HepG2 (cell line): ENCODE results near the gene RPA1. TPM values are rescaled to one million over a fixed set of nuclear protein-coding genes. Genes with fewer than 3 reads are reported as not detected.
A peak's percentile ranks its signal among the peaks of the same experiment; 100 is the strongest.

Experiments
- ATAC-seq: fragments of 200-7000 bp; cut with Tn5 transposase; 3 replicates; pipeline ENCODE4 v1.9.1; 2020; ENCODE audit warnings: mild to moderate bottlenecking, moderate library complexity
- BruUV-seq: library from RNA; stranded (reverse); fragments of 400-500 nt; replicated peaks from 2 replicates; lab custom pipeline; 2021; lab: Mats Ljungman, UMichigan
- CTCF ChIA-PET: fragments of 300-600 bp; formaldehyde crosslinking; extraction: SDS; loops from one replicate; lab custom pipeline; 2021; ENCODE audit warnings: low total read pairs, inconsistent platforms, low intra/inter-chr PET ratio; lab: Yijun Ruan, JAX
- POLR2A ChIA-PET: fragments of 350-600 bp; sonication (Branson Sonifier 250); formaldehyde crosslinking; loops from one replicate; lab custom pipeline; 2020; ENCODE audit warnings: antibody characterized with exemption, inconsistent platforms; lab: Yijun Ruan, JAX
- DNase-seq: peaks from one replicate; pipeline ENCODE4 v3.0.0-alpha.2; 2015; ENCODE audit warnings: low spot score
- FAIRE-seq: peaks from 3 replicates; lab custom pipeline; 2011; peaks lifted over from hg19 to GRCh38; lab: Jason Lieb, UNC
- H2AFZ ChIP-seq: one replicate; pipeline ENCODE4 v1.6.1; 2011; ENCODE audit warnings: low read length, inconsistent platforms
- H3K27ac ChIP-seq: fragments of 300-600 bp; 3 replicates; pipeline ENCODE4 v1.8.0; 2011; ENCODE audit warnings: mixed run types, mild to moderate bottlenecking, mixed read lengths, low read length, inconsistent platforms; ENCODE audit not compliant: insufficient read depth; ENCODE audit errors: extremely low read length
- H3K27me3 ChIP-seq, 2 experiments: fragments of 200-600 bp in 1 of 2; 2 replicates in 1 of 2; 3 replicates in 1 of 2; pipeline versions ENCODE4 v1.6.0 to v1.8.0; 2011; ENCODE audit warnings: low read length in 2 of 2, mild to moderate bottlenecking in 2 of 2, moderate library complexity in 2 of 2, inconsistent platforms in 1 of 2; ENCODE audit not compliant: insufficient read depth in 2 of 2, control insufficient read depth in 1 of 2
- H3K36me3 ChIP-seq, 2 experiments: fragments of 200-600 bp in 1 of 2; replicated peaks in 1 of 2; 2 replicates in 1 of 2; 3 replicates in 1 of 2; pipeline versions ENCODE4 v1.5.1 to v1.8.0; 2011; ENCODE audit warnings: low read length in 2 of 2, inconsistent platforms in 1 of 2; ENCODE audit not compliant: insufficient read depth in 2 of 2, control insufficient read depth in 1 of 2
- H3K4me1 ChIP-seq: 2 replicates; pipeline ENCODE4 v1.5.1; 2012; ENCODE audit warnings: low read length, inconsistent platforms; ENCODE audit not compliant: insufficient read depth
- H3K4me2 ChIP-seq: 2 replicates; pipeline ENCODE4 v1.6.0; 2011; ENCODE audit warnings: low read depth, low read length, inconsistent platforms
- H3K4me3 ChIP-seq, 3 experiments: fragments of 200-600 bp in 1 of 3; sonication (generic), shearing (Covaris generic) in 1 of 3; replicated peaks in 1 of 3; 2 replicates each; pipeline ENCODE4 v1.5.1; 2011 to 2016; ENCODE audit warnings: low read length in 3 of 3, inconsistent platforms in 2 of 3, low read depth in 2 of 3, mild to moderate bottlenecking in 2 of 3, control low read depth in 1 of 3, mixed read lengths in 1 of 3; ENCODE audit not compliant: insufficient read depth in 1 of 3
- H3K79me2 ChIP-seq: one replicate; pipeline ENCODE4 v1.6.1; 2011; ENCODE audit warnings: low read length, inconsistent platforms; ENCODE audit not compliant: insufficient read depth
- H3K9ac ChIP-seq: 2 replicates; pipeline ENCODE4 v1.6.0; 2011; ENCODE audit warnings: mild to moderate bottlenecking, low read depth, low read length, inconsistent platforms; ENCODE audit not compliant: insufficient read depth
- H3K9me3 ChIP-seq: 2 replicates; pipeline ENCODE4 v1.5.1; 2012; ENCODE audit warnings: mild to moderate bottlenecking, low read length
- H4K20me1 ChIP-seq: 2 replicates; pipeline ENCODE4 v1.6.0; 2011; ENCODE audit warnings: inconsistent platforms, mild to moderate bottlenecking, low read length, moderate library complexity; ENCODE audit not compliant: insufficient read depth
- FOXC1 ChIP-seq: sonication (generic); formaldehyde crosslinking; IDR thresholded peaks from 2 replicates; pipeline ENCODE4 v1.8.0; 2022; ENCODE audit warnings: mild to moderate bottlenecking, missing genetic modification reagents, borderline replicate concordance
- IKZF4 ChIP-seq: sonication (generic); formaldehyde crosslinking; IDR thresholded peaks from 2 replicates; pipeline ENCODE4 v1.5.1; 2020; ENCODE audit warnings: borderline replicate concordance, mild to moderate bottlenecking, low read depth, missing genetic modification reagents; ENCODE audit errors: not compliant biosample characterization
- KDM6A ChIP-seq: IDR thresholded peaks from 2 replicates; pipeline ENCODE4 v1.6.1; 2016; ENCODE audit warnings: low read depth
- KMT2A ChIP-seq: sonication (generic); formaldehyde crosslinking; IDR thresholded peaks from 2 replicates; pipeline ENCODE4 v1.4.0; 2020; ENCODE audit warnings: missing genetic modification reagents
- U2AF1 ChIP-seq: fragments of 200-400 bp; formaldehyde crosslinking; optimal IDR thresholded peaks from 2 replicates; pipeline ENCODE3; 2017; ENCODE audit warnings: mild to moderate bottlenecking, low read depth, low read length
- ZC3H4 ChIP-seq: sonication (generic); formaldehyde crosslinking; IDR thresholded peaks from 2 replicates; pipeline ENCODE4 v1.4.0; 2020; ENCODE audit warnings: missing genetic modification reagents, borderline replicate concordance
- ZKSCAN5 ChIP-seq: sonication (generic); formaldehyde crosslinking; IDR thresholded peaks from 2 replicates; pipeline ENCODE4 v1.5.1; 2020; ENCODE audit warnings: mild to moderate bottlenecking, missing genetic modification reagents
- ZNF326 ChIP-seq: sonication (generic); formaldehyde crosslinking; IDR thresholded peaks from 2 replicates; pipeline ENCODE4 v1.4.0; 2020; ENCODE audit warnings: missing genetic modification reagents, borderline replicate concordance
- ZNF496 ChIP-seq: sonication (generic); formaldehyde crosslinking; IDR thresholded peaks from 2 replicates; pipeline ENCODE4 v1.8.1; 2023; ENCODE audit warnings: mild to moderate bottlenecking, moderate library complexity, missing genetic modification reagents; ENCODE audit not compliant: insufficient replicate concordance
- ZNF512B ChIP-seq: sonication (generic); formaldehyde crosslinking; IDR thresholded peaks from 2 replicates; pipeline ENCODE4 v1.5.1; 2020; ENCODE audit warnings: missing genetic modification reagents, mild to moderate bottlenecking, borderline replicate concordance
- ZNF577 ChIP-seq: sonication (generic); formaldehyde crosslinking; IDR thresholded peaks from 2 replicates; pipeline ENCODE4 v1.4.0; 2020; ENCODE audit warnings: mild to moderate bottlenecking, low read depth, missing genetic modification reagents, borderline replicate concordance
- ZUFSP ChIP-seq: sonication (generic); formaldehyde crosslinking; IDR thresholded peaks from 2 replicates; pipeline ENCODE4 v1.9.0; 2021; ENCODE audit warnings: missing genetic modification reagents, mild to moderate bottlenecking, borderline replicate concordance
- WGBS: methylation state at CpG from one replicate; pipeline ENCODE4 v1.1.6; 2017; ENCODE audit warnings: low lambda C conversion rate; 5-methylcytosine and 5-hydroxymethylcytosine counted together
- in situ Hi-C: cut with HindIII; loops from 2 replicates; pipeline ENCODE4 v1.10.0; 2017; ENCODE audit warnings: low pct_unique_long_range_greater_than_20kb; ENCODE audit not compliant: extremely low pct_ligation_motif_present
- intact Hi-C: fragments of 100-400 bp; cut with micrococcal nuclease; formaldehyde crosslinking; loops from one replicate; pipeline ENCODE4 v1.10.0; 2022; ENCODE audit not compliant: unreplicated experiment
- polyA plus RNA-seq, 8 experiments: library from polyadenylated mRNA; depleted of rRNA in 3 of 8; stranded (reverse) in 7 of 8; unstranded in 1 of 8; fragments of >200 nt; fragmentation: Illumina TruSeq in 4 of 8; extraction: Trizol in 4 of 8; gene quantifications; 2 replicates each; pipeline versions ENCODE4 v1.2.1 to v1.2.3, GENCODE V29; 2011 to 2016; ENCODE audit warnings: low read depth in 4 of 8, missing spikeins in 1 of 8, mixed read lengths in 1 of 8; ENCODE audit not compliant: insufficient read depth in 1 of 8
- total RNA-seq, 5 experiments: library from RNA; depleted of rRNA; stranded (reverse); fragments of >200 nt; fragmentation: Illumina TruSeq; extraction: Trizol; gene quantifications; 2 replicates each; pipeline ENCODE4 v1.2.3, GENCODE V29; 2016; ENCODE audit warnings: low read depth in 1 of 5
- TF ChIP-seq, protein P1 (sequence below): sonication (generic); formaldehyde crosslinking; IDR thresholded peaks from 2 replicates; pipeline ENCODE4 v1.5.0; 2020; ENCODE audit warnings: missing genetic modification reagents

Gene RPA1
- total and polyA plus RNA-seq, 2 of the 13 experiments (the other 11 are each of a cell fraction or from before 2014, with no cell fraction given) = 13.9 to 37.6 TPM

DNA sequence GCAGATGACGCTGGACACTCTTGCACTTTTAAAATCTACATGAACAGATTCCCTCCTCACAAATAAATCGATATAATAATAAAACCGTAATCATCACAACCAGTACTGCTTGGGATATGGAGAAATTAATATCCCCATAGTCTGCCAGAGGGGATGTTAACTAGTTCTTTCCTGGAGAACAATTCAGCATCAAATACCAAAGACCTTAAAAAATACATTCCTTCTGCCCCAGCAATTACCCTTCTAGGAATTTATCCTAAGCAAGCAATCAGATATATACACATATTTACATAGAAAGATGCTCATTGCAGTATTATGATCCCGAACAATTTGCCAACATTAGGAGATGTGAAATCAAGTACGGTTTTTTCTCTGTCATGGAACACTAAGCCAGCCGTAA lies 21.9 kb upstream of the RPA1 start:
- no peak for TF ChIP-seq IKZF4 (CRISPR knock-in tag)
- TF ChIP-seq ZNF326 = no peak
- TF ChIP-seq ZKSCAN5 (CRISPR knock-in tag) = no peak
- no peak for TF ChIP-seq ZNF577 (CRISPR knock-in tag)
- TF ChIP-seq, all 625 proteins: peak for 0

DNA sequence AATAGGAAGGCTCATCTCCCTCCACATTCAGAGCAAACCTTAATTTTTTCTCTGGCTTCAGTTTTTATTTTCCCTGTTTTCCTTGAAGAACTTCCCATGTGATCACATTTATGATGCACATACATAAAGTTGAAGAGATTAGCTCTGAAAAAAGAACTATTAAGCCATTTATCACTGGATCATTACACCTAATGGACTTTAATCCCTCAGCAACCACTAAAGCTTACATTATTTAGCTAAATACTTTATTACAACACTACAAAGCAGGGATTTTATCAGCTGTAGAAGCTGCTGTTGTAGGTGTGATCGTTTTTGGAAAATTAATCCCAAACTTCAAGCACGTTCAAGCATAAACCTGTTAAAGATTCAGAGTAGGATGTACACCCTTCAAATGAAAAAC lies 21.2 kb upstream of the RPA1 start:
- Histone ChIP-seq H3K4me2 (no peak overlapping the region), H3K9me3 (no peaks in the 10 kb centered on the region), H3K79me2 (peaks cover 3% of the 10 kb centered on the region), H3K27me3 (no peaks in the 10 kb centered on the region), H3K27ac (peak overlapping the region; percentile 18), H3K9ac (no peak overlapping the region), H3K36me3 (peaks cover 5 to 30% of the 10 kb centered on the region in 2 experiments; a peak in 4 of 5 replicates), H3K4me3 (no peak overlapping the region), H4K20me1 (no peaks in the 10 kb centered on the region), H3K4me1 (peaks cover 41% of the 10 kb centered on the region), H2AFZ (no peak overlapping the region)
- no TSS peak for BruUV-seq
- FAIRE-seq (no peak), DNase-seq (no peak), ATAC-seq (no peak)
- intact Hi-C loops (no loop called here), in situ Hi-C loops (no loop called here)
- ChIA-PET POLR2A (interaction anchor here (4.4 kb wide), 1 partner anchor 92 kb away, joined by 44 read pairs; no protein-coding TSS in a partner anchor), CTCF (no interaction called here)
- WGBS = 72% methylated on average over 2 of the region's 2 CpGs
- TF ChIP-seq ZNF512B (no peak), ZNF496 (CRISPR knock-in tag) (no peak), ZUFSP (CRISPR knock-in tag) (no peak), U2AF1 (no peak), FOXC1 (CRISPR knock-in tag) (no peak), ZC3H4 (CRISPR knock-in tag) (no peak), KMT2A (CRISPR knock-in tag) (no peak), KDM6A (CRISPR knock-in tag) (no peak)
- TF ChIP-seq, protein P1, sequence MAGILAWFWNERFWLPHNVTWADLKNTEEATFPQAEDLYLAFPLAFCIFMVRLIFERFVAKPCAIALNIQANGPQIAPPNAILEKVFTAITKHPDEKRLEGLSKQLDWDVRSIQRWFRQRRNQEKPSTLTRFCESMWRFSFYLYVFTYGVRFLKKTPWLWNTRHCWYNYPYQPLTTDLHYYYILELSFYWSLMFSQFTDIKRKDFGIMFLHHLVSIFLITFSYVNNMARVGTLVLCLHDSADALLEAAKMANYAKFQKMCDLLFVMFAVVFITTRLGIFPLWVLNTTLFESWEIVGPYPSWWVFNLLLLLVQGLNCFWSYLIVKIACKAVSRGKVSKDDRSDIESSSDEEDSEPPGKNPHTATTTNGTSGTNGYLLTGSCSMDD = no peak

More for the DNA sequence above, 21.9 kb upstream of the RPA1 start:
- WGBS = 91% methylated on average over 6 of the region's 6 CpGs
- Histone ChIP-seq H3K4me2 (no peak overlapping the region), H3K79me2 (peaks cover 3% of the 10 kb centered on the region), H3K9me3 (no peaks in the 10 kb centered on the region), H3K9ac (no peak overlapping the region), H3K4me1 (peaks cover 35% of the 10 kb centered on the region), H3K27me3 (no peaks in the 10 kb centered on the region), H3K4me3 (no peak overlapping the region), H3K36me3 (peaks cover 7 to 35% of the 10 kb centered on the region in 2 experiments; a peak in 4 of 5 replicates), H2AFZ (no peak overlapping the region), H3K27ac (no peak overlapping the region), H4K20me1 (no peaks in the 10 kb centered on the region)
- DNase-seq = no peak
- ATAC-seq = no peak
- ChIA-PET POLR2A (interaction anchor here (4.4 kb wide), 1 partner anchor 91 kb away, joined by 44 read pairs; no protein-coding TSS in a partner anchor), CTCF (no interaction called here)
- no peak for FAIRE-seq
- BruUV-seq = no TSS peak
- in situ Hi-C loops (no loop called here), intact Hi-C loops (no loop called here)
